ENCODE measurements around the gene NBAS. TPM values are rescaled to one million over a fixed set of nuclear protein-coding genes. Genes with fewer than 3 reads are reported as not detected.

The NBAS gene
- 27.9 and 78.9 TPM in 2 replicates for total RNA-seq (2014; rRNA removed; shearing (Covaris generic); ENCODE audit: low replicate concordance)

GRCh38 chr2:15560988-15561573, at the start of gene NBAS:
Gene NBAS, minus strand, starts transcription at chr2:15561334. Its CDS starts 30 bp downstream, at chr2:15561304.
- DNase-seq, result peak; percentile 82
- no peaks in the 10 kb centered on the region; the same call in 1 of the 2 replicates for H3K27me3 ChIP-seq
- H3K36me3 ChIP-seq, result no peaks in the 10 kb centered on the region
- no peaks in the 10 kb centered on the region for H3K9me3 ChIP-seq
- H3K4me3 ChIP-seq, result peak within 1 kb of the TSS; percentile 87

DNA sequence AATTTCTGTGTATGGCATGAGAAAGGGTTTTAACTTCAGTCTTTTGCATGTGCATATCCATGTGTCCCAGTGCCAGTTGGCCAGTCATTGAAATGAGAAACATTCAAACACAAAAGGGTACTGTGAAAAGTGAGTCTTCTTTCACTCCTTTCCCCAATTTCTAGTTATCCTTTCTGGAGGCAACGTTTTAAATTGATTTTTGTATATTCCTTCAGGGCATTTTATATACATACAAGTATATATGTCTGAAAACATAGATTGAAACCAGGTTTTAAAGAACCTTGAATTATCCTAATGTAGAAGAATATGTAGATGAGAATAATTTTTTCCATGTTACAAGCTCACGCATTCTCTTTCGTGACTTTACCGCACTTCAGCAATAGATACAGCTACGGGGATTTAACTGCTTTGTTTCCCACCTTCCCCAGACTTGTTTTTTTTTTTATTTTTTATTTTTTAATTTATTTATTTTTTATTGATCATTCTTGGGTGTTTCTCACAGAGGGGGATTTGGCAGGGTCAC, 49.4 kb upstream of the NBAS start:
- no peak overlapping the region for H3K4me3 ChIP-seq
- H3K9me3 ChIP-seq, result no peaks in the 10 kb centered on the region
- DNase-seq, result no peak
- peaks cover 64% of the 10 kb centered on the region for H3K36me3 ChIP-seq
- H3K27me3 ChIP-seq, result no peaks in the 10 kb centered on the region

- DNase-seq, result no peak
- H3K9me3 ChIP-seq, result no peaks in the 10 kb centered on the region
- H3K36me3 ChIP-seq, result peaks cover 64% of the 10 kb centered on the region
- no peak overlapping the region for H3K4me3 ChIP-seq
- no peaks in the 10 kb centered on the region for H3K27me3 ChIP-seq
Observed at GRCh38 chr2:15609341-15610042, 48.4 kb upstream of the NBAS start.

DNA sequence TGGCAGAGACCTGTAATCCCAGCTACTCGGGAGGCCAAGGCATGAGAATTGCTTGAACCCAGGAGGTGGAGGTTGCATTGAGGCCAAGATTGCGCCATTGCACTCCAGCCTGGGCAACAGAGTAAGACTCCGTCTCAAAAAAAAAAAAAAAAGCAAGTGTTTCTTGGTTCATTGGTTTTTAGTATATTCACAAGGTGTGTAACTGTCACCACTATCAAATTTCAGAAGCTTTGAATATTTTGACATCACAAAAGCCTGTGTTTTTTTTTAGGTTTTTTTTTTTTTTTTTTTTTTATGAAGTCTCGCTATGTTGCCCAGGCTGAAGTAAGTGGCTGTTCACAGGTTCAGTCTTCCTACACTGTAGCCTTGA, 47.2 kb upstream of the NBAS start:
- Histone ChIP-seq H3K36me3 (peaks cover 69% of the 10 kb centered on the region), H3K4me3 (no peak overlapping the region), H3K27me3 (no peaks in the 10 kb centered on the region), H3K9me3 (no peaks in the 10 kb centered on the region)
- DNase-seq, result no peak

DNA sequence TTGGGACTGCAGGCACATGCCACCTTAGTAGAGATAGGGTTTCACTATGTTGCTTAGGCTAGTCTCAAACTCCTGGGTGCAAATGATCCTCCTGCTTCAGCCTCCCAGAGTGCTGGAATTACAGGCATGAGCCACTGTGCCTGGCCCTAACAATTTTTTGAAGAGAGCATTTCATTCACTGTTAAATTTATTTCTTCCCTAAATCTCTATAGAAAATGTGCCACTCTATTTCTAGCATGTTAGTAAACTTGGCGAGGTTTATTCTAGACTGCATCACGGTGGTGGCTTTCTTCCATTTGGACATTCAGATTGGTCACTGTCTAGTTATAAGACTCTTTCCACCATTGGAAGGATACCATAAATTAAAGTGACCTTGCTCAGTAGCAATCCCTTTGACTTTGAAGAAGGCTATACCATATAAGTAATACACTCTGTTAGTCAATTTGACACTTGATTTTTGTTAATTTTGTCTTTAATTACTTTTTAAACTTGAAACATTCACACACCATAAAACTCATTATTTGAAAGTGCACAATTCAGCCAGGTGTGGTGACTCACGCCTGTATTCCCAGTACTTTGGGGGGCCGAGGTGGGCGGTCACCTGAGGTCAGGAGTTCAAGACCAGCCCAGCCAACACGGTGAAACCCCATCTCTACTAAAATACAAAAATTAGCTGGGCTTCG, 46.7 kb upstream of the NBAS start:
- Histone ChIP-seq H3K9me3 (no peaks in the 10 kb centered on the region), H3K36me3 (peaks cover 71% of the 10 kb centered on the region), H3K27me3 (no peaks in the 10 kb centered on the region), H3K4me3 (no peak overlapping the region)
- DNase-seq, result no peak

GRCh38 chr2:15606481-15607441, 45.6 kb upstream of the NBAS start:
- no peak overlapping the region for H3K4me3 ChIP-seq
- H3K9me3 ChIP-seq, result no peaks in the 10 kb centered on the region
- peaks cover 82% of the 10 kb centered on the region for H3K36me3 ChIP-seq
- H3K27me3 ChIP-seq, result no peaks in the 10 kb centered on the region
- no peak for DNase-seq

DNA sequence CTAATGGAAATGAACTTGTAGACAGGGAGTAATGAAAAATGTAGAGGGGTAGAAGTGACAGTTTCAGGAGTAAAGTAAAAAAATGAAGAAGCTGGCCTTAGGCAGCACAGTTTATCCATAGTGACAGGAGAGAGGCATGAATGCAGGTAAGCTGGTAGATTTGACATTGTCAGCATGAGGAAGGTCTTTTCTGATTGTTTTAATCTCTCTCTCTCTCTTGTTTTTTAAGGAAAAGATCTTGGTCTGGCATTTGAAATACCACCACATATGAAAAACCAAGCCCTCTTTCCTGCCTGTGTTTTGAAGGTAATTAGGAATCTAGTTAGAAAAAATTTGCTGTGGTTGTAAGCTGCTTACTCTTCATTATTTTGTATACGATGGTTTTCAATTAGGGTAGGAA, 44.6 kb upstream of the NBAS start:
- Histone ChIP-seq H3K4me3 (no peak overlapping the region), H3K36me3 (peaks cover 92% of the 10 kb centered on the region), H3K27me3 (no peaks in the 10 kb centered on the region), H3K9me3 (no peaks in the 10 kb centered on the region)
- DNase-seq, result no peak

GRCh38 chr2:15603948-15604347, 42.8 kb upstream of the NBAS start:
- no peaks in the 10 kb centered on the region for H3K9me3 ChIP-seq
- no peaks in the 10 kb centered on the region for H3K27me3 ChIP-seq
- H3K4me3 ChIP-seq, result no peak overlapping the region
- no peak for DNase-seq
- peaks cover 90% of the 10 kb centered on the region for H3K36me3 ChIP-seq

GRCh38 chr2:15603044-15603765, 42.1 kb upstream of the NBAS start:
- Histone ChIP-seq H3K9me3 (no peaks in the 10 kb centered on the region), H3K27me3 (no peaks in the 10 kb centered on the region), H3K36me3 (peaks cover 94% of the 10 kb centered on the region), H3K4me3 (no peak overlapping the region)
- DNase-seq, result no peak

DNA sequence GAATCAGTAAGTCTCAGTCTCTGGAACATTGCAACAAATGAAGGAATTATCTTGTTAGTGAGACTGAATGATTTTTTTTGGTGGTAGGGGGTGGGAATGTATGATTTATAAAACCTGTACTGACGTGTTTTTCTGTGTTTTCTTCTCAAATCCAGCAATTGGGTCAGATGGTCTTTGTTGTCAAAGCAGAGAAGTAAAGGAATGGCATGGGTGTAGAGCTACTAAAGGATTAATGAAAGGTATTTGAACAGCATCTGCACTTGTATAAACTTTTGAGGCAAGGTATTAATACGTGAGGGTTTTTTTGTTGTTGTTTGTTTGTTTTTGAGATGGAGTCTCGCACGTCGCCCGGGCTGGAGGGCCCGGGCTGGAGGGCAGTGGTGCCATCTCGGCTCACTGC, 41.3 kb upstream of the NBAS start:
- Histone ChIP-seq H3K9me3 (no peaks in the 10 kb centered on the region), H3K4me3 (no peak overlapping the region), H3K36me3 (peaks cover 94% of the 10 kb centered on the region), H3K27me3 (no peaks in the 10 kb centered on the region)
- no peak for DNase-seq

- Histone ChIP-seq H3K9me3 (no peaks in the 10 kb centered on the region), H3K27me3 (no peaks in the 10 kb centered on the region), H3K36me3 (peaks cover 94% of the 10 kb centered on the region), H3K4me3 (no peak overlapping the region)
- DNase-seq, result no peak
Observed at GRCh38 chr2:15601681-15602080, 40.5 kb upstream of the NBAS start.

DNA sequence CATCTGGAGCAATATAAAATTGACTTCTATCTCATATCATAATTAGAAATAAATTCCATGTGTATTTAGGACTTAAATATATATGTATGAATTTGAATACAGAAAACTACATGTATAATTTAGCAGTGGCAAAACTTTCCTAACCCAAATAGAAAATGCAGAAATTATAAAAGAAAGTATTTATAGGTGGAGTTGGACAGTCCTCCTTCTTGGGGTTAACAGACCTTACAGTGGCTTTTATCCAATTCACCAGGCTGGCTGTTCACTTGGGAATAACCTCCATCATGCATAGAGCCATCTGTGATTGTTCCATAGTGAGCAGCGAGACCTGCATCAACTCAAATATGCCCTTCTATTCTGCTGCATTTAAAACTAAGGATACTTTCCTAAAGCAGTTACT, 38.9 kb upstream of the NBAS start:
- Histone ChIP-seq H3K4me3 (no peak overlapping the region), H3K9me3 (no peaks in the 10 kb centered on the region), H3K36me3 (peaks cover 93% of the 10 kb centered on the region), H3K27me3 (no peaks in the 10 kb centered on the region)
- no peak for DNase-seq

- peaks cover 76% of the 10 kb centered on the region for H3K36me3 ChIP-seq
Observed at GRCh38 chr2:15596968-15597367, 35.8 kb upstream of the NBAS start.

GRCh38 chr2:15596350-15596749, 35.2 kb upstream of the NBAS start:
- Histone ChIP-seq H3K9me3 (no peaks in the 10 kb centered on the region), H3K4me3 (no peak overlapping the region), H3K27me3 (no peaks in the 10 kb centered on the region), H3K36me3 (peaks cover 72% of the 10 kb centered on the region)
- no peak for DNase-seq

More at GRCh38 chr2:15596968-15597367, 35.8 kb upstream of the NBAS start:
- H3K27me3 ChIP-seq, result no peaks in the 10 kb centered on the region
- no peak for DNase-seq
- H3K9me3 ChIP-seq, result no peaks in the 10 kb centered on the region
- no peak overlapping the region for H3K4me3 ChIP-seq

DNA sequence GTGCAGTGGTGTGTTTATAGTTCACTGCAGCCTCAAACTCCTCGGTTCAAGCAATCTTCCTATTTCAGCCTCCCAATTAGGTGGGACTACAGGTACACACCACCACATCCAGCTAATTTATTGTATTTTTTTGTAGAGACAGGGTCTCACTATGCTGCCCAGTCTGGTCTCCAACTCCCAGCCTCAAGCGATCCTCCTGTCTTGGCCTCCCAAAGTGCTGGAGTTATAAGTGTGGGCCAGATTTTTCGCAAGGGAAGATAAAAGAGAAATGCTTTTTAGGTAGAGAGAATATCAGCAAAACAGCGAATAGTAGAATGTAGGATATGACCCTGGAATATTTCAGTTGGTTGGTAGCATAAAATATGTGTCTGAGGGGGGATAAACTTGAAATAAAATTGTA, 34.8 kb upstream of the NBAS start:
- no peaks in the 10 kb centered on the region for H3K9me3 ChIP-seq
- no peak for DNase-seq
- H3K27me3 ChIP-seq, result no peaks in the 10 kb centered on the region
- H3K4me3 ChIP-seq, result no peak overlapping the region
- H3K36me3 ChIP-seq, result peaks cover 68% of the 10 kb centered on the region

- Histone ChIP-seq H3K36me3 (peaks cover 66% of the 10 kb centered on the region), H3K9me3 (no peaks in the 10 kb centered on the region), H3K27me3 (no peaks in the 10 kb centered on the region), H3K4me3 (no peak overlapping the region)
- no peak for DNase-seq
Observed at GRCh38 chr2:15595342-15595905, 34.3 kb upstream of the NBAS start.
